GM21390 (cell line): ENCODE measurements around the gene TEX35.
"Not testable (repeated sequence)": the region's sequence is repeated elsewhere in the genome, so short reads cannot be mapped to it uniquely, and the experiment has no call there.

Source experiments
- ATAC-seq: cut with Tn5 transposase; IDR thresholded peaks from one replicate; pipeline ENCODE4 v1.9.1; 2021; ENCODE audit not compliant: unreplicated experiment

Gene TEX35

DNA sequence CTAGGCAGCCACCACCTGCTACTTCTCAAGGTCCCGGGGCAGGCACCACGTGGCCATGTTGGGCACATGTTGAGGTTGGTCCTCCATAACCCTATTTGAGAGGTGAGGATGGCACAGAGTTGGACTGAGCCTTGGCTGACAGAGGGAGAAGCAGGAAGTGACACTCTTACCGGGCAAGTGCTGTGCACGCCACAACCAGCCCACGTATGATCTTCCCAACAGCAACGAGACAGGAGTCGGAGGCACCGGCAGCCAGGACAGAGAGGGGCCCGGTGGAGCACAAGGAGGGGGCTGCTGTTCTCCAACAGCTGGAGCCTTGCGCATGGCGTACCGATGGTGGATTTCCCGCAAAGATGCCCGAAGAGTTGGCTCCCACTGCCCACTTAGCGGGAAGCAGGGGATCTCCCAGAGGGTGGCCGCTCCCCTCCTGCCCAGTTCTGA lies 19.6 kb upstream of the TEX35 start:
- ATAC-seq = no peak

DNA sequence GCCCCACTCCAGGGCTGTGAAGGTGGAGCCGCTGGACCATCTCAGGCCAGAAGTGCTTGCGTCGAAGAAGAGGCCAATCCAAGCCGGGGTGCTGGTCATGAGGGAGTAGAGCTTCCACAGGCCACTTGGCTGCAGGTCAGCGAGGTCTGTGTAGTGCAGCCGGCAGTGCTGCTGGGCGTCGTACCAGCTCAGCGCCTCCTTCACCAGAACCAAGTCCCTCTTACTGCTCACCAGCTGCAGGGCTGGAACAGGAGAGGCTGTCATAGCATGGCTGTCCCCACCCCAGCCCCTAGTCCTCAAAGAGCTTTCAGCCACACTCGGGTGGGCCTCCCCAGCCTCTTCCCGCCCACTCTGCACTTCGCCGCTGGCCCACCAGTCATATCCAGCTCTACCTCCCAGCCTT lies 18.3 kb upstream of the TEX35 start:
- ATAC-seq = no peak

DNA sequence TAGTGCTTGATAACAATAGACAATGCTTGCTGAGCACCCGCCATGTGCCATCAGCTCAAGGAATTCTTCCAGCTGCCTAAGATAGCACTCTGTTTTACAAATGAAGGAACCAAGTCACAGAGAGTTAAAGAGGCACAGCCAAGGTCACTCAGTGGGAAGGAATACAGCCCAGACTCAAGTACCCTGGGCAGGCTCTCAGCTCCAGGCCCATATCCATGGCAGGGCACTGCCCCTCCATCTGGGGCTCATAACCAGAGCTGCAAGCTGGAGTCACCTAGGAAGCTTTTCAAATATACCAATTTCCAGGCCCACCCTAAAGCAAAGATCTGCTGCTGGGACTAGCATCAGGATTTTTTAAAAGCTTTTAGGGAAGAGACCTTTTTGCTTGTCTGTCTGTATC lies 17.8 kb upstream of the TEX35 start:
- ATAC-seq = no peak

GRCh38 chr1:178495741-178496409 lies 17.0 kb upstream of the TEX35 start:
- ATAC-seq = no peak

- ATAC-seq = no peak
Measured at GRCh38 chr1:178496410-178497135, 16.3 kb upstream of the TEX35 start, which contains the start of gene CLEC20A. Gene CLEC20A (minus strand): TSS chr1:178496964. CDS start chr1:178496939, 25 bp downstream.

DNA sequence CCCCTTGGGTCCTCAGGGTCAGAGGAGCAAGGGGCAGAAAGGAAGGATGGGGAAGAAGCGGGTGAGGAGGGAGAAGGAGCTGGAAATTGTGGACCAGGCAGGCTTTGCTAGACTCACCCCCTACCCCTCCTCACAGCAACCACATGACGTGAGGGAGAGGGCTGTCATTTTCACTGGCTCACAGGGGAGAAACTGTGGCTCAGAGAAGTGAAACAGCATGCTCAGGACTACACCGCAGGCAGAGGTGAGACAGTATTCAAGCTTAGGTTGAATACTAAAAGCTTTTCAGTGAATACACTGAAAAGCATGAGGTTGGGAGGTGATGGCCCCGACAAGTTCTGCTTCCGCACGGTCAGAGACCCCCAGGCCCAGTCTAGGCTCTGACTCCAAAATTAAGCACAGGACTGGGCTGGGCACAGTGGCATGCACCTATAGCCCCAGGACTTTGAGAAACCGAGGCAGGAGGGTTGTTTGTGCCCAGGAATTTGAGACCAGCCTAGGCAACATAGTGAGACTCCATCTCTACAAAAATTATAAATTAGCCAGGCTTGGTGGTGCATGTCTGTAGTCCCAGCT lies 14.9 kb upstream of the TEX35 start:
- ATAC-seq = no peak

DNA sequence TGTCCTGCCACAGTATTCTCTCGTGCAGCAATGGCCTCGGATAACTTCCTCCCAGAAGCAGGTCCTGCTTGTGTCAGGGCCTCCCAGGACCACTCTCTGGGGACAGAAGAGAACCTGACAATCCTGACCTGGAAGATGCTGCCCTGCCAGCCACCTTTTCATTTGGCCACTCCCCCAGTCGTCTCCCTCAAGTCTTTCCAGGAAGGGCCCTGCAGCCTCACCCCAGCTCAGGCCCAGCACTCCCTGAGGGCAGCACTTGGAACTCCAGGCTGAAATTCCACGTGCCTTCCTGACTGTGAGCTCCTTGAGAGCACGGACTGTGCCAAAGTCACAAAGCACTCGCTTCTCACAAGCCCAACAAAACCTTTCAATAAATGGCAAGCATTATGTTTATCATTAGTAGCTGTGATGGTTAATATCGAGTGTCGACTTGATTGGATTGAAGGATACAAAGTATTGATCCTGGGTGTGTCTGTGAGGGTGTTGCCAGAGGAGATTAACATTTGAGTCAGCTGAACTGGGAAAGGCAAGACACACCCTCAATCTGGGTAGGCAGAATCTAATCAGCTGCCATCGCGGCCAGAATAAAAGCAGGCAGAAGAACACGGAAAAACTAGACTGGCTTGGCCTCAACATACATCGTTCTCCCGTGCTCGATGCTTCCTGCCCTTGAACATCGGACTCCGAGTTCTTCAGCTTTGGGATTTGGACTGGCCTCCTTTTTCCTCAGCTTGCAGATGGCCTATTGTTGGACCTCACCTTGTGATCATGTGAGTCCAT lies 13.8 kb upstream of the TEX35 start:
- no peak for ATAC-seq

DNA sequence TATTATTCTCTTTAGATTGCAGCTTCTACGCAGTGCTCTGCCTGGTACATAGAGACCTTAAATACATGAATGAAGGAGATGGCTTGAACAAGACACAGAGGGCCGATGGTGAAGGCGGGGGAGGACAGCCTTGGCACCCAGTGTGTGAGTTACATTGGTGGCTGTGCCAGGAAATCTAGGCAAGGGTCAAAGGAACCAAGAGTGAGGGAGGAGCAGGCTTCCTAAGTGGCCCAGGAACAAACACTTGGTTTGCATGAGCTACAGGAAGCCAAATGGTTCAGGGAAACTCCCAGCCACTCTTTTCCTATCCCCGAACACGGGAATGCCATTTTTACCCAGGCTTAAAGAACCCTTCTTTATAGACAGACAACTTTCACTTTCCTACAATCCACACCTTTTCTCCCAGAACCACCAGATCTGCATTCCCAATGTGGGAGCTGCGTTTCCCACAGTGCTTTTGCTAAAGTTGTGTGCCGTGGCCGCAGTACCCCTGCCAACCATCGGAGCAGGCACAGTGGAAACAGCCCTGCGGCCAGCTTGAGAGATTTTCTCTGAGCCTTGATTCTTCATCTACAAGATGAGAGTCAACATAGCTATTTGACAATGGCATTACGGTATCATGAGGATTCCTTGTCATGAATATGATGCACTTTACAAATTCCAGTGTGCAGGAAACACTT lies 12.7 kb upstream of the TEX35 start:
- ATAC-seq = no peak

DNA sequence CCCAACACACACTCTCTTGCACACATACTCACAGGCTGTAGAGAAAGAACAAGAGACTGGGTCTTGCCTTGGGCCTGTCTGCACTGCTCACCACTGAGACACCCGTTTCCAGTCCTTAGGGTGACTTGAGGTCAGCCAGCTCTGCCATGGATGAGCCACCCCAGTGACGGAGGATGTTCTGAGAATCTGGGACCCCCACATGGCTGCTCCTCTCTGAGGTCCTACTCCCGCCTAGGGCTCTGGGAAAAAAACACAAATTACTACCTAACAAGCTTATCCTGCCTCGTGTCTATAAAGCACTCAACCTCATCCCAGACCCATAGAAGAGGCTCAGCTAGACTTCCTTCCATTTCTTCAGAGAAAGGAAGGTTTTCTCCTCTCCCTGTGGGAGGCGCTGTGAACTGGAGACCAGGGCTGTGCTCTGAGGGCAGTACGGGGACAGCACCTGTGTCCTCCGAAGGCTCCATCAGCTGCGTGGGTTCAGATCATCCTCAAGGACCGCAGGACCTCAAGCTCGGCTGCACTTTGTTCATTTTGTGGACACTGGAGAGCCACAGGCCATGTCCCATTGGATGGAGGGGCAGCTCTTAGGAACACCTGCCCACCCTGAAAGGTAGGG lies 11.9 kb upstream of the TEX35 start:
- no peak for ATAC-seq

DNA sequence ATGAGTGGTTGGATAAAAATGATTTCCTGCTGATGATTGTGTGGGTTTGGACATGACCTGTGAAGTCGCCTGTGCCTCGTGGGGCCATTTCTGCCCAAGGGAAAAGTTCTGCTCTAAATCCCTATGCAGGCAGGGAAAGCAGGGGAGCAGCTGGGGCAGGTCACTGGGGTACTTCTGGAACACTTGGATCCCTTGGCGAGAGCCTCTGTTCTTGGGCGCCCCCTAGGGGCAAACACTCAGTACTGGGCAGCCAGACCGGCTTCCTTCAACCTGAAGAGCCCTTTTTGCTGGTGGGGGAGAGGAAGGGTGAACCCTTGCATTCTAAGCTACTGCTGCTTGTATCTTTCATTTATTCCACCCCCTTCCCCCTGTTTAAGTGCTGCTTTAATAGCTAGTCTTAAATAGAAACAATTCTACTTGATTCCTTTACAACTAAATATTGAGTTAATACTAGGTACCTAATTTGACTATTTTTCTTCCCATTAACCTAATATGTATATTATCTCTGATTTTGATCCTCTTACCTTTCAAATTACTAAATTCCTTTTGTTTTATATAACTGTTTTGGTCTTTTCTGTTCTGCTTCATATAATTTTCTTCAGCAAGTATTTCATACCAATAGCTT lies 11.1 kb upstream of the TEX35 start:
- ATAC-seq = peak; percentile 90

DNA sequence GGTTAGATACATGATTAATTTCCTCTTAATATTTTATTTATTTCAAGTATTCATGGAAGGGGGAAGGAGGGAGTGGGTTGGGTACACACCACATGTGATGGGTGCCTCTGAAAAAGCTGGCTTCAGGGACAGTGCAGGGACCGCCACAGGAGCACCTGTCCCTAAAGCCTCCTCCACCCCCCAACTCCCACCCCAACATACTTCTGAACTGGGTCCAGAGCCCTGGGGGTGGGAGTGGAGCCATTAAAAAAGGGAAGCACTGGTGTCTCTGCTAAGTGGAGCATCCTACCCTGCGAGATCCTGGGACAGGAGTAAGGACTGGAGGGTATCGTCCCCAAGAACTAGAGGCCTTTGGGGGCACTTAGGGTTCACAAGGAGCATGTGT lies 10.6 kb upstream of the TEX35 start:
- no peak for ATAC-seq

DNA sequence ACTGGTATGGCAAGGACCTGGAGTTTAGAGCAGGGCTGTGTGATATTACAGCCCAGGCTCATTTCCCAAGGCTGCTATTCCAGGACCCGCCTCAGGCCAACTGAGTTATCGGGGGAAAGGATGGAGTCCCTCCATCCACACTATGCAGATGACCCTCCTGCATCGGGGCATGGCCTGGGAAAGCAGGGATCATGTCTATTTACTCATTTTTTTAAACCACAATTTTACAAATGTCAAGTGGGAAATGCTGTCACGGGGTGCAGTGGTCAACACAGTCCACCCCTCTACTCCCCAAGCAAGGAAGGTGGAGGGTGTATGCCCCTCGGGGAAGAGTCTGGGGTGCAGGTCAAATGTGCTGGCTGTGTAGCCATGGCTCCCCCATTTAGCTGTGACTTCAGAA lies 10.1 kb upstream of the TEX35 start:
- no peak for ATAC-seq

DNA sequence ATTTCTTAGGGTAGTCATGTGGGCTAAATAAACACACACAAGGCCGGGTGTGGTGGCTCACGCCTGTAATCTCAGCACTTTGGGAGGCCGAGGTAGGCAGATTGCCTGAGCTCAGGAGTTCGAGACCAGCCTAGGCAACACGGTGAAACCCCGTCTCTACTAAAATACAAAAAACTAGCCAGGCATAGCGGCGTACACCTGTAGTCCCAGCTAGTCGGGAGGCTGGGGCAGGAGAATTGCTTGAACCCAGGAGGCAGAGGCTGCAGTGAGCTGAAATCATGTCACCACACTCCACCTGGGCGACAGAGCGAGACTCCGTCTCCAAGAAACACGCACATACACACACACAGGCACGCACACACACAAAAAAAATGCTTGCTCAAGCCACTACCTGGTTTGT lies 9.6 kb upstream of the TEX35 start:
- not testable (repeated sequence) for ATAC-seq

DNA sequence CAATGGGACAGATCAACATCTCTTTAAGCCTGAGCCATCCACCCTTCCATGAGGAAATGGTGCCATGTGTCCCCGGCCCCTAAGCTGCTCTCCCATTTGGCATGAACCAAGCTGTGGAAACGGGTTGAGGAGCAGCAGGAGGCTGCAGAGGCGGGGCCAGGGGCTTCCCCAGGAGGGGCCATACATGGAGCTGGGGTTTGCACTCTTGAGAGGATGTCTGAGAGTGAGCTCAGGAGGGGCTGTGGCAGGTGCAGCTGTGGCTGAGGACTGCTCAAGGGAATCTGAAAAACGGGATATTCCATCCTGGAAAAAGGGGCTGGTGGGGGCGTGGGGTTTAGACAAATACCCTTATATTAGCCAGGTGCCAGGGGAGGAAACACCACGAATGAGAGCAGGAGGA lies 9.1 kb upstream of the TEX35 start:
- ATAC-seq = no peak

GRCh38 chr1:178504286-178504685 lies 8.6 kb upstream of the TEX35 start:
- ATAC-seq = no peak

- ATAC-seq = no peak
Measured at GRCh38 chr1:178506177-178506576, 6.7 kb upstream of the TEX35 start.

DNA sequence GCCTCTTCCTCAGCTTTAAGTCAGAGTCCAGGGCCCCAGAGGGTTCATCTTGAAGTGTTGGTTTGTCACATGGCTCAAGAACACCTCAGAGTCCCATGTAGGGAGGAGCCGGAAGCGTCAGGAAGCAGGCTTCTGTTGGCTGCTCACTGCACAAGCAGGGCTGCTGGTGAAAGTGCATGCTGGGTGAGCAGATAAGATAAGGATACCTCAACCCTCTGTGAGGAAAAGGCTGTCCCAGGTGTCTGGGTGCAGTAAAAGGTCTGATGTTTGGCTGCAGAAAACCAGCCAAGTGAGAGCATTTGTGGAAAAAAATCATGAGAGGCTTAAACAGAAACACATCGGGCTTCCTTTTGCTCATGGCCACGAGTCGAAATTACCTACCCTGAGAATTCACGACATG lies 6.2 kb upstream of the TEX35 start:
- no peak for ATAC-seq

DNA sequence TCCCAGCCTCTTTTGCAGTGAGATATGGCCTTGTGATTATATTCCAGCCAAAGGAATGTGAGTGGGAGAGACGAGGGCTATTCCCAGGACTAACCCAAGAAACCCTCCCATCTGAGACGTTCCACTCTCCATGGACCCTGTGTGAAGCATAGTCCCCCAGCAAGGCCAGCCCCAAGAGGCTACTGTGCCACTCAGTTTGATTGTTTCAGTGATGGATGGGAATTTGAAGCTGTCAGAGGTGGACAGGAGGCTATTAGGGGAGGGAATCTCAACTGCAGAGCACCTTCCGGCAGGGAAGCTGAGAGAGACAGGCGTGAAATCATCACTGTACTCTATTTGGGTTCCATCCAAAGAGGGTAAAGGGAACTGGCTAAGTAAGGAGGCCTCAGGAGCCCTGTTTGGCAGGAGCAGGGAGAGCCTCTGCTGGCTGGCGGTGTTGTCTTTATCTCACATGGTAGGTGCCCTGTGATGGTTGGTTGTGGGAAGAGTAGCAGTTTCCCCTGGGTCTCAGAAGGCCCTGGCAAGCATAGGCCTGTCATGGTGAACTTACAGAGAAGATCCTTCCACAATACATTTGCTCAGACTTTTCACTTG lies 3.4 kb upstream of the TEX35 start:
- ATAC-seq = no peak

DNA sequence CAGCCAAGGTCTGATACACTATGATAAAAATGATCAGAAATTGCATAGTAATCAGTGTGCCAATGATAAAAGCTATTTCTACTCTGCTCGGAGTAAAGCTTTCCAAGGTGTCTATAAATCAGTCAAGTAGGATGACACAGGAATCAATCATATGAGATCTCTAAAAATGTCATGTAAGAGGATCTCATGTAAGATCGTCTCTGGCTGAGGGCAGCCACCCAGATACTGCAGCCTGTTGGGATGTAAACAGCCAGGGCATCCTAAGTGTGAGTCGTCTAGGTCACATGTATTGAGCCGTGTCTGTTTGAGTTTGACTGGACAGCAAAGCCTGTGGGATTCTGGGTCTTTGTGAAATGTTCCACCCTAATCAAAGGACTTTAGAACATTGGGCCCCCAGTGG lies 2.8 kb upstream of the TEX35 start:
- ATAC-seq = no peak
